Mesenchymal stem cell (in vitro differentiated cells and primary cell): Measurements from ENCODE around the gene SH3RF2.

Experiments used
- DNase-seq: peaks from one replicate; pipeline ENCODE4 v3.0.0-alpha.2; 2013
- H2AFZ ChIP-seq: one replicate; pipeline ENCODE4 v1.6.1; 2013; ENCODE audit warnings: low read depth, mild to moderate bottlenecking, control low read depth, inconsistent platforms, low read length, moderate library complexity
- H2AK5ac ChIP-seq: 2 replicates; pipeline ENCODE4 v1.6.1; 2013; ENCODE audit warnings: low read length, moderate library complexity, mild to moderate bottlenecking, inconsistent platforms; ENCODE audit not compliant: severe bottlenecking
- H2BK120ac ChIP-seq: one replicate; pipeline ENCODE4 v1.6.1; 2013; ENCODE audit warnings: low read depth, mild to moderate bottlenecking, inconsistent platforms, low read length, moderate library complexity
- H2BK12ac ChIP-seq, 2 experiments: one replicate each; pipeline ENCODE4 v1.6.1; 2013; ENCODE audit warnings: inconsistent platforms in 2 of 2, low read length in 2 of 2, mild to moderate bottlenecking in 2 of 2, moderate library complexity in 2 of 2, control low read depth in 1 of 2
- H2BK15ac ChIP-seq: one replicate; pipeline ENCODE4 v1.6.1; 2013; ENCODE audit warnings: mild to moderate bottlenecking, low read depth, inconsistent platforms; ENCODE audit not compliant: poor library complexity, severe bottlenecking
- H2BK5ac ChIP-seq: 2 replicates; pipeline ENCODE4 v1.6.1; 2013; ENCODE audit warnings: low read depth, mild to moderate bottlenecking, low read length, control low read depth, inconsistent platforms; ENCODE audit not compliant: poor library complexity, severe bottlenecking
- H3K14ac ChIP-seq, 2 experiments: one replicate each; pipeline ENCODE4 v1.6.1; 2013; ENCODE audit warnings: inconsistent platforms in 2 of 2, low read length in 2 of 2, control low read depth in 1 of 2, mild to moderate bottlenecking in 1 of 2, moderate library complexity in 1 of 2
- H3K18ac ChIP-seq, 2 experiments: one replicate each; pipeline ENCODE4 v1.6.1; 2013; ENCODE audit warnings: inconsistent platforms in 2 of 2, low read length in 2 of 2, control low read depth in 1 of 2, low read depth in 1 of 2, mild to moderate bottlenecking in 1 of 2
- H3K23ac ChIP-seq, 2 experiments: one replicate each; pipeline ENCODE4 v1.6.1; 2013; ENCODE audit warnings: inconsistent platforms in 2 of 2, low read length in 2 of 2, mild to moderate bottlenecking in 2 of 2, moderate library complexity in 2 of 2, control low read depth in 1 of 2
- H3K27ac ChIP-seq: 2 replicates; pipeline ENCODE4 v1.5.1; 2013; ENCODE audit warnings: mild to moderate bottlenecking, moderate library complexity, low read length, control low read depth, inconsistent platforms; ENCODE audit not compliant: poor library complexity, severe bottlenecking
- H3K27me3 ChIP-seq, 2 experiments: 2 replicates each; pipeline versions ENCODE4 v1.6.1 to v1.7.0; 2013; ENCODE audit warnings: low read length in 2 of 2, mild to moderate bottlenecking in 2 of 2, moderate library complexity in 2 of 2, control low read depth in 1 of 2, inconsistent platforms in 1 of 2; ENCODE audit not compliant: control insufficient read depth in 1 of 2, insufficient read depth in 1 of 2
- H3K36me3 ChIP-seq, 2 experiments: 2 replicates each; pipeline versions ENCODE4 v1.6.1 to v1.7.0; 2013; ENCODE audit warnings: low read length in 2 of 2, control low read depth in 1 of 2, inconsistent platforms in 1 of 2, low read depth in 1 of 2, mild to moderate bottlenecking in 1 of 2; ENCODE audit not compliant: insufficient read depth in 2 of 2, control insufficient read depth in 1 of 2
- H3K4ac ChIP-seq, 2 experiments: one replicate each; pipeline ENCODE4 v1.6.1; 2013; ENCODE audit warnings: inconsistent platforms in 2 of 2, low read length in 2 of 2, mild to moderate bottlenecking in 2 of 2, moderate library complexity in 2 of 2, control low read depth in 1 of 2, low read depth in 1 of 2
- H3K4me1 ChIP-seq: 2 replicates; pipeline ENCODE4 v1.6.1; 2013; ENCODE audit warnings: low read depth, low read length, control low read depth; ENCODE audit not compliant: control insufficient read depth, insufficient read depth
- H3K4me2 ChIP-seq: 2 replicates; pipeline ENCODE4 v1.6.1; 2013; ENCODE audit warnings: low read length, mild to moderate bottlenecking, inconsistent platforms; ENCODE audit not compliant: poor library complexity, severe bottlenecking
- H3K4me3 ChIP-seq, 2 experiments: 2 replicates each; pipeline versions ENCODE4 v1.5.1 to v1.7.0; 2013; ENCODE audit warnings: low read length in 2 of 2, mild to moderate bottlenecking in 2 of 2, control low read depth in 1 of 2, low read depth in 1 of 2; ENCODE audit not compliant: insufficient read depth in 1 of 2
- H3K79me1 ChIP-seq: replicated peaks from 2 replicates; pipeline ENCODE4 v1.6.1; 2013; ENCODE audit warnings: mild to moderate bottlenecking, control low read depth, low read length, inconsistent platforms; ENCODE audit not compliant: poor library complexity, severe bottlenecking
- H3K9ac ChIP-seq: 2 replicates; pipeline ENCODE4 v1.7.0; 2013; ENCODE audit warnings: mild to moderate bottlenecking, low read length, moderate library complexity
- H3K9me3 ChIP-seq: 2 replicates; pipeline ENCODE4 v1.7.0; 2013; ENCODE audit warnings: mild to moderate bottlenecking, low read length; ENCODE audit not compliant: control insufficient read depth
- H4K8ac ChIP-seq: one replicate; pipeline ENCODE4 v1.6.1; 2013; ENCODE audit warnings: inconsistent platforms, mild to moderate bottlenecking, low read length, moderate library complexity
- H4K91ac ChIP-seq: one replicate; pipeline ENCODE4 v1.6.1; 2013; ENCODE audit warnings: mild to moderate bottlenecking, low read length, inconsistent platforms
- WGBS: methylation state at CpG from one replicate; pipeline ENCODE4 v1.1.7; 2013; ENCODE audit warnings: mixed read lengths; 5-methylcytosine and 5-hydroxymethylcytosine counted together

SH3RF2 gene

DNA sequence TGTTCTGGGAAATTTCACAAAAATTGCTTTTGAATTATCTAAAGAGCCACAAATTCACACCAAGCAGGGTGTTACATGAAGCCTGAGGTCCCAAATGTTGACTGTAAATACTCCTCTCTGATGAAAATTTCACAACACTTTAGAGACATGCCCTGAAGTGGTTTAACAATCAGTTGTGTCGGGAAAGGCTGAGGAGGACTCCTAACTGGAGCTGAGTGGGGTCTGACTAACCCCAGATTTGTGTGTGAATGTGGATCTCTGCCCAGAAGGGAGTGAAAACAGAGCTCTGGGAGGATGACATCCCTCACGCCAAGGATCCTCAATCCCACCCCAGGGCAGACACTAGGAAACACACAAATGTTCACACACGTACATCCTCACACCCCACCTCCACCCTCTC lies 32.5 kb upstream of the SH3RF2 start:
- Histone ChIP-seq H3K18ac (no peak overlapping the region), H3K4ac (no peak overlapping the region), H3K27ac (no peak overlapping the region), H3K36me3 (no peaks in the 10 kb centered on the region), H2BK15ac (no peak overlapping the region), H3K9me3 (peaks cover 9% of the 10 kb centered on the region), H3K9ac (no peak overlapping the region), H2AFZ (no peak overlapping the region), H2BK120ac (no peak overlapping the region), H3K4me3 (no peak overlapping the region), H3K4me1 (no peaks in the 10 kb centered on the region), H2BK5ac (no peak overlapping the region), H3K14ac (no peak overlapping the region), H3K79me1 (no peaks in the 10 kb centered on the region), H3K4me2 (no peak overlapping the region), H3K23ac (no peak overlapping the region), H4K8ac (no peak overlapping the region), H3K27me3 (no peaks in the 10 kb centered on the region), H2BK12ac (no peak overlapping the region), H4K91ac (no peak overlapping the region), H2AK5ac (no peak overlapping the region)
- DNase-seq: no peak
- WGBS: 80% methylated on average over 2 of the region's 3 CpGs

- H3K27me3 ChIP-seq: no peaks in the 10 kb centered on the region
- no peak overlapping the region for H2AFZ ChIP-seq
- no peak for DNase-seq
- H3K4me2 ChIP-seq: no peak overlapping the region
- peaks cover under 1% of the 10 kb centered on the region for H3K9me3 ChIP-seq
- no peak overlapping the region for H2BK12ac ChIP-seq
- WGBS: 92% methylated on average over 5 of the region's 5 CpGs
- no peak overlapping the region for H2AK5ac ChIP-seq
- no peaks in the 10 kb centered on the region for H3K79me1 ChIP-seq
- no peak overlapping the region for H4K91ac ChIP-seq
- no peak overlapping the region for H3K18ac ChIP-seq
- H3K4me3 ChIP-seq: no peak overlapping the region
- no peak overlapping the region for H2BK120ac ChIP-seq
- no peak overlapping the region for H3K14ac ChIP-seq
- H3K9ac ChIP-seq: no peak overlapping the region
- H3K4me1 ChIP-seq: no peaks in the 10 kb centered on the region
- H4K8ac ChIP-seq: no peak overlapping the region
- H3K4ac ChIP-seq: no peak overlapping the region
- no peak overlapping the region for H2BK5ac ChIP-seq
- H3K36me3 ChIP-seq: no peaks in the 10 kb centered on the region
- H2BK15ac ChIP-seq: no peak overlapping the region
- no peak overlapping the region for H3K27ac ChIP-seq
- no peak overlapping the region for H3K23ac ChIP-seq
Measured at GRCh38 chr5:145904743-145905142, 31.6 kb upstream of the SH3RF2 start.

GRCh38 chr5:145906401-145906800 lies 30.0 kb upstream of the SH3RF2 start:
- H3K27ac ChIP-seq: no peak overlapping the region
- no peak for DNase-seq
- no peak overlapping the region for H2BK15ac ChIP-seq
- no peaks in the 10 kb centered on the region for H3K27me3 ChIP-seq
- H2AK5ac ChIP-seq: no peak overlapping the region
- H3K18ac ChIP-seq: no peak overlapping the region
- H3K4ac ChIP-seq: no peak overlapping the region
- H3K9me3 ChIP-seq: no peaks in the 10 kb centered on the region
- no peaks in the 10 kb centered on the region for H3K79me1 ChIP-seq
- no peak overlapping the region for H3K23ac ChIP-seq
- WGBS: 96% methylated on average over 1 of the region's 1 CpG
- no peak overlapping the region for H2AFZ ChIP-seq
- no peak overlapping the region for H4K8ac ChIP-seq
- H3K14ac ChIP-seq: no peak overlapping the region
- no peak overlapping the region for H2BK5ac ChIP-seq
- H3K9ac ChIP-seq: no peak overlapping the region
- H2BK12ac ChIP-seq: no peak overlapping the region
- no peak overlapping the region for H3K4me2 ChIP-seq
- no peak overlapping the region for H2BK120ac ChIP-seq
- H3K36me3 ChIP-seq: no peaks in the 10 kb centered on the region
- no peak overlapping the region for H3K4me3 ChIP-seq
- no peak overlapping the region for H4K91ac ChIP-seq
- no peaks in the 10 kb centered on the region for H3K4me1 ChIP-seq

DNA sequence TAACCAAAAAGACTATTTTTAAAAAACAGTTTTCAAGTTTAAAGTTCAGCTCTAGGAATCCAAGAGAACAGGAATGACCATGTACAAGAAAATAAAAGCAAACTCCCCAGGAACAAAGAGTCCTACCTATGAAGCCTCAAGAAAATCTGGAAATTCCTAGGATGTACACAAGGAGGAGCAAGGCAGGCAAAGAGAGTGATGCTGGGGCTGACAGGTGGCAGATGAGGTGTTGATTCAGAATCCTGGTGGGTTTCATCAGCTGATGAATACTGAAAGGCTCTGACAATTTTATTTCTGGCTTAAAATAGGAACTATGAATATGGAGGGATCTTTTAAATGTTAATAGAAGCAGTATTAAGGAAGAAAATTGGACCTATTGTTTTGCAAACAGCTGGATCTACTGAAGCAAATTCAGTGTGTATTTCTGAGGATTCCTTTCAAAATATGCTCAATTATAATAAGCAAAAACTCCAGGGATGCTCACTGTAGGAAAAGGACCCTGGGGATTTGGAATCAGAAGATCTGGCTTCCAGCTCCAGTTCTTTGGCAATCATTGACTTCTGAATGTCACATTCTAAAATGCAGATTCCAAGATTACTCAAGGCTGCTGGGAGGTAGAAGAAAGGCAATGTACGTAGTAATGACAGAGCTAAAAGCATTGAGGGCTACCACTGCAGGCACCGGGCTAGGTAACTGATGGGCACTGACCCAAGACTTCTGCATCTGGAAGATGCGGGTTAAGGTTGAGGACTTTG lies 28.0 kb upstream of the SH3RF2 start:
- Histone ChIP-seq H3K4me1 (no peaks in the 10 kb centered on the region), H3K18ac (no peak overlapping the region), H4K8ac (no peak overlapping the region), H3K4me3 (no peak overlapping the region), H2BK5ac (no peak overlapping the region), H3K23ac (no peak overlapping the region), H2BK15ac (no peak overlapping the region), H2AK5ac (no peak overlapping the region), H2BK120ac (no peak overlapping the region), H2BK12ac (no peak overlapping the region), H2AFZ (no peak overlapping the region), H3K36me3 (no peaks in the 10 kb centered on the region), H4K91ac (no peak overlapping the region), H3K79me1 (no peaks in the 10 kb centered on the region), H3K14ac (no peak overlapping the region), H3K27me3 (no peaks in the 10 kb centered on the region), H3K4ac (no peak overlapping the region), H3K9me3 (no peaks in the 10 kb centered on the region), H3K9ac (no peak overlapping the region), H3K4me2 (no peak overlapping the region), H3K27ac (no peak overlapping the region)
- no peak for DNase-seq
- 88% methylated on average over 2 of the region's 3 CpGs for WGBS
